Vagina (tissue), 2 donors: ENCODE data around the gene UBE2O. TPM values are rescaled to one million over a fixed set of nuclear protein-coding genes. Genes with fewer than 3 reads are reported as not detected.

Source experiments
- DNase-seq, 2 donors: peaks; one replicate each; pipeline ENCODE4 v3.0.0-alpha.2; 2017; ENCODE audit errors: extremely low spot score in 2 of 2
- H3K27ac ChIP-seq: fragments of 200-600 bp; sonication (generic); one replicate; pipeline ENCODE4 v1.5.1; 2019
- H3K27me3 ChIP-seq: fragments of 200-600 bp; sonication (generic); one replicate; pipeline ENCODE4 v1.5.1; 2019
- H3K36me3 ChIP-seq, 2 donors: fragments of 200-600 bp; sonication (generic); one replicate each; pipeline ENCODE4 v1.5.1; 2017 to 2019
- H3K4me1 ChIP-seq: fragments of 200-600 bp; sonication (generic); one replicate; pipeline ENCODE4 v1.5.1; 2019
- H3K4me3 ChIP-seq, 2 donors: fragments of 200-600 bp; sonication (generic); 1 replicate in 1 of 2; 2 replicates in 1 of 2; pipeline ENCODE4 v1.5.1; 2016 to 2019
- H3K9me3 ChIP-seq: fragments of 200-600 bp; sonication (generic); one replicate; pipeline ENCODE4 v1.5.1; 2019
- POLR2A ChIP-seq, 2 donors: fragments of 450-650 bp; IDR thresholded peaks; one replicate each; pipeline ENCODE4 v1.6.1; 2017; ENCODE audit warnings: antibody characterized with exemption in 2 of 2, mild to moderate bottlenecking in 2 of 2, moderate library complexity in 2 of 2
- POLR2AphosphoS5 ChIP-seq, 2 donors: sonication (generic); formaldehyde crosslinking; IDR thresholded peaks; one replicate each; pipeline ENCODE4 v1.9.0; 2017; ENCODE audit warnings: antibody characterized with exemption in 2 of 2, mild to moderate bottlenecking in 2 of 2, low read depth in 1 of 2; ENCODE audit not compliant: insufficient read depth in 1 of 2
- intact Hi-C: fragments of 100-400 bp; cut with DNase I; formaldehyde crosslinking; loops from one replicate; pipeline ENCODE4 v1.15.1; 2023
- total RNA-seq: library from RNA; depleted of rRNA; stranded (reverse); fragments of >200 nt; gene quantifications from one replicate; pipeline ENCODE4 v1.2.3, GENCODE V29; 2016
- TF ChIP-seq, protein P1 (sequence below), 3 experiments: fragments of 450-650 bp in 2 of 3; fragments of 200-600 bp in 1 of 3; sonication (generic) in 1 of 3; IDR thresholded peaks; one replicate each; pipeline ENCODE4 v1.5.1; 2017 to 2019; ENCODE audit warnings: antibody characterized with exemption in 3 of 3, mild to moderate bottlenecking in 2 of 3, moderate library complexity in 2 of 3

The UBE2O gene
- total RNA-seq, 1 donor from 2014 or later: 29.7 TPM

DNA sequence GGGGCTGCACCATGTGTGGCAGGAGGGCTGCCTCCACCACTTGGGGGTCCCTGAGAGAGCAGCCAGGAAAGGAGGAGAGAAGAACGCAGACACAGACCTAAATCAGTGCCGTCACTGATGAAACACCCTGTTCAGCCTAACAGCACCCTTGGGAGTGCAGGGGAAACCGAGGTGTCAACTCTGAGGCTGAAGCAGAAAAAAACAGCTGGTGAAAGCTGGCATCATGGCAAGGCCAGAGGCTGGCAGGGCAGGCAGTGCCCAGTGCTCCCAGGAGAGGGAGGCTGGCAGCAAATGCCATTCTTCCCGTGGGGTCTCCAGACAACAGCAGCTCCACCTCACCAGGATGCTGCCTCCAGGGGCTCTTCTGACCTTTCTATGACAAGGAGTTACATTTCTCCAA is 45.4 kb downstream of the UBE2O start:
- H3K27ac ChIP-seq: no peak overlapping the region
- no peak for DNase-seq
- H3K27me3 ChIP-seq: no peaks in the 10 kb centered on the region
- H3K4me3 ChIP-seq: no peak overlapping the region
- no peaks in the 10 kb centered on the region for H3K9me3 ChIP-seq
- intact Hi-C loops: loop anchor here (10.0 kb wide), 1 partner anchor 97 kb away; the partner anchor contains the start of gene RHBDF2
- no peaks in the 10 kb centered on the region for H3K4me1 ChIP-seq
- H3K36me3 ChIP-seq: peaks cover 0 to 15% of the 10 kb centered on the region in 2 donors
- TF ChIP-seq POLR2A (IDR thresholded peaks at IDR 0.05) (no peak), POLR2AphosphoS5 (IDR thresholded peaks at IDR 0.05; ENCODE audit: insufficient read depth in 1 of 2, low read depth in 1 of 2) (no peak)
- TF ChIP-seq, protein P1, sequence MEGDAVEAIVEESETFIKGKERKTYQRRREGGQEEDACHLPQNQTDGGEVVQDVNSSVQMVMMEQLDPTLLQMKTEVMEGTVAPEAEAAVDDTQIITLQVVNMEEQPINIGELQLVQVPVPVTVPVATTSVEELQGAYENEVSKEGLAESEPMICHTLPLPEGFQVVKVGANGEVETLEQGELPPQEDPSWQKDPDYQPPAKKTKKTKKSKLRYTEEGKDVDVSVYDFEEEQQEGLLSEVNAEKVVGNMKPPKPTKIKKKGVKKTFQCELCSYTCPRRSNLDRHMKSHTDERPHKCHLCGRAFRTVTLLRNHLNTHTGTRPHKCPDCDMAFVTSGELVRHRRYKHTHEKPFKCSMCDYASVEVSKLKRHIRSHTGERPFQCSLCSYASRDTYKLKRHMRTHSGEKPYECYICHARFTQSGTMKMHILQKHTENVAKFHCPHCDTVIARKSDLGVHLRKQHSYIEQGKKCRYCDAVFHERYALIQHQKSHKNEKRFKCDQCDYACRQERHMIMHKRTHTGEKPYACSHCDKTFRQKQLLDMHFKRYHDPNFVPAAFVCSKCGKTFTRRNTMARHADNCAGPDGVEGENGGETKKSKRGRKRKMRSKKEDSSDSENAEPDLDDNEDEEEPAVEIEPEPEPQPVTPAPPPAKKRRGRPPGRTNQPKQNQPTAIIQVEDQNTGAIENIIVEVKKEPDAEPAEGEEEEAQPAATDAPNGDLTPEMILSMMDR (IDR thresholded peaks at IDR 0.05): no peak

DNA sequence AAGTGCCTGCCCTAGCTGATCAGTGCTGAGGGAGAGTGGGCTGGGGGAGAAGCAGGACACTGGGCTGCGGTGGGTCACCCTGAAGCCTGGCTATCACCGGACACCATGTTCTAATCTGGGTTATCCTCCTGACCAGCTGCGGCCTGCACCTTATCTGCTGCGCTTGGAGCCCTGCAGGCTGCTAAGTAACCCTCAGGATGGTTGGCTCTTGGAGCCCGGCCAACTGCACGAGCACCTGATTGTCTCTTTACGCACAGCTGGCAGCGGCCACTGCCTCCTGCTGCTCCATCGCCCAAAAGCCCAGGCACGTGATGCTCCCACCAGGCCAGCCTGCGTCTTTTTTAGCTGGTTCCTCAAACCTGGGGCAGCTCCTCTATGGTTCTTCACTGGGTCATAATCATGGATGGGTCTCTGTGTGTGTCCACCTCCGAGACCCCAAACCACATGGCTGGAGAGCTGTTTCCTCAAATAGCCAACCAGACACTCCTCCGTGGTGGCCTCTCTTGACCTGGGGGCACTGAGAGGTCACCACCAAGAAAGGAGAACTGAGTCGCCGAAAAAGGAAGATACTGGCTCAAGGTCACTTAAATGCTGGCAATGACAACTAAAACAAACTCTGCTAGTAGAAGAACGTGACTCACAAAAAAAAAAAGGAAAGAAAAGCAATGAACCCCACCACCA is 46.8 kb downstream of the UBE2O start:
- H3K4me3 ChIP-seq: no peak overlapping the region
- no peaks in the 10 kb centered on the region for H3K9me3 ChIP-seq
- H3K27me3 ChIP-seq: no peaks in the 10 kb centered on the region
- TF ChIP-seq POLR2A (IDR thresholded peaks at IDR 0.05): no peak
- TF ChIP-seq, protein P1 (IDR thresholded peaks at IDR 0.05): no peak
- H3K36me3 ChIP-seq: peaks cover 0 to 24% of the 10 kb centered on the region in 2 donors
- intact Hi-C loops: loop anchor here (10.0 kb wide), 1 partner anchor 99 kb away; the partner anchor contains the start of gene RHBDF2
- DNase-seq: no peak
- H3K27ac ChIP-seq: no peak overlapping the region
- H3K4me1 ChIP-seq: no peaks in the 10 kb centered on the region

DNA sequence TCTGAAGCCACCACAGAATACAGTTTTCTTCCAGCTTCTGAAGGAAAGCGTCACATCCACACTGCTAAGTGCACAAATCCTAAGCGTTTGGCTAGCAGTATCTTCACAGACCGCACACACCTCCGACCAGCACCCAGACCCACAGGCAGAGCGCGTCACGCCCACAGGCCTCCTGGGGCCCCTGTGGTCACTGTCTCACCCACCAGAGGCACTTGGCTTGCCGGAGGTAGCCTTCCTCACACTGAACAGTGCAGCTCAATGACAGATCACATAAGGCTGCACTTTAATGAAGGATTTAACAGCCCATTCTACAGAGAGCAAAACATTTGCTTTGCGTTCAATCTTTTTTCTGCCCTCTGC is 47.4 kb downstream of the UBE2O start:
- TF ChIP-seq POLR2A (IDR thresholded peaks at IDR 0.05) (no peak), POLR2AphosphoS5 (IDR thresholded peaks at IDR 0.05; ENCODE audit: insufficient read depth in 1 of 2, low read depth in 1 of 2) (no peak)
- TF ChIP-seq, protein P1 (IDR thresholded peaks at IDR 0.05): no peak
- Histone ChIP-seq H3K4me1 (no peaks in the 10 kb centered on the region), H3K27me3 (no peaks in the 10 kb centered on the region), H3K36me3 (peaks cover 0 to 29% of the 10 kb centered on the region in 2 donors), H3K9me3 (no peaks in the 10 kb centered on the region), H3K27ac (no peak overlapping the region), H3K4me3 (no peak overlapping the region)
- DNase-seq: no peak
- intact Hi-C loops: loop anchor here (10.0 kb wide), 1 partner anchor 99 kb away; the partner anchor contains the start of gene RHBDF2

DNA sequence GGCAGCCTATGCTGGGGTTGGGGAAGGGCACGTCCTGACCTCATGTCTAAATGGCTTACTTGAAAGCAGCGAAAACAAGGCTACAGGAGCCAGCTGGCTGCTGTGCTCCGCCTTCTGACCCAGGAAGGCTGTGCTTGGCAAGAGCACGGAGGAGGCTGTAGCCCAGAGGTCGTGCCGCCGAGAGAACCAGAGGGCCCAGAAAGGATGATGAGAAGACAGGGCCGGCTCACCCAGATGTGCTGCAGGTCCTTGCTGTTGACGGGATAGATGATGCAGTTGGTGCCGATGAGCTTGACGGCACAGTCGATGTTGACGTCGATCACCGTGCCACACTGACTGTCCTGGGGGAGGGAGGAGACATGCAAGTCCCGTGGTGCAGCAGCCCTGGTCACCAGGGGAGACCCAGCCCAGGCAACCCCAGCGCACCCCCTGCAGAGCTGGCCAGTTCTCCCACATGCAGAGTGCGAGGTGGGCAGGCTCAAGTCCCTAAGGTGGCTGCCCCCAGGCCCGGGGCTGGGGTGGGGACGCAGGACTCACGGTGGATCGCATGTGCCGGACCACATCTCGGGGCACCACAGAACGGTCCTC is 47.9 kb downstream of the UBE2O start:
- Histone ChIP-seq H3K27me3 (no peaks in the 10 kb centered on the region), H3K27ac (no peak overlapping the region), H3K9me3 (no peaks in the 10 kb centered on the region), H3K36me3 (peaks cover 0 to 29% of the 10 kb centered on the region in 2 donors), H3K4me1 (no peaks in the 10 kb centered on the region), H3K4me3 (no peak overlapping the region)
- no peak for DNase-seq
- TF ChIP-seq POLR2AphosphoS5 (IDR thresholded peaks at IDR 0.05; ENCODE audit: insufficient read depth in 1 of 2, low read depth in 1 of 2): no peak
- no peak for TF ChIP-seq POLR2A (IDR thresholded peaks at IDR 0.05)
- TF ChIP-seq, protein P1 (IDR thresholded peaks at IDR 0.05): no peak
- intact Hi-C loops: loop anchor here (10.0 kb wide), 1 partner anchor 100 kb away; the partner anchor contains the start of gene RHBDF2

DNA sequence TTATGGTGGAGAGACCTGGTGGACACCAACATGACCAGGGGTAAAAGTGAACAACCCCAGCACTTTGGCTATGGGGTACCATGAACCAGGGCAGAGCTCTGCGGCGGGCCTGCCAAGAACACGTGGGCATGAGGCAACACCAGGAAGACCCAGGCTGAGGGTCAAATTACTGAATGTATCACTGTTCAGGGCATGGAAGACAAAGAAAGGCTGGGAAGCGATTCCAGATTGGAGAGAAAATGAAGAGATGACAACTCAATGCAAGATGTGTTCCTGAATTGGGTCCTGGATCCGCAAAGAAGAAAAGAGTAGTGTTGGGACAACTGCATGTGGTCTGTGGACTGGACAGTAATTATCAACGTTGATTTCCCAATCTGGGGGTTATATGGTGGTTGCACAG is 48.7 kb downstream of the UBE2O start:
- H3K27ac ChIP-seq: no peak overlapping the region

More for the DNA sequence above, 48.7 kb downstream of the UBE2O start:
- no peak overlapping the region for H3K4me3 ChIP-seq
- H3K27me3 ChIP-seq: no peaks in the 10 kb centered on the region
- no peak for DNase-seq
- intact Hi-C loops: loop anchor here (10.0 kb wide), 1 partner anchor 101 kb away; the partner anchor contains the start of gene RHBDF2
- TF ChIP-seq, protein P1 (IDR thresholded peaks at IDR 0.05): no peak
- TF ChIP-seq POLR2AphosphoS5 (IDR thresholded peaks at IDR 0.05; ENCODE audit: insufficient read depth in 1 of 2, low read depth in 1 of 2): no peak
- TF ChIP-seq POLR2A (IDR thresholded peaks at IDR 0.05): no peak
- no peaks in the 10 kb centered on the region for H3K4me1 ChIP-seq
- no peaks in the 10 kb centered on the region for H3K9me3 ChIP-seq
- H3K36me3 ChIP-seq: peaks cover 0 to 37% of the 10 kb centered on the region in 2 donors
